ENCODE measurements around the gene ANKRD16. TPM values are rescaled to one million over a fixed set of nuclear protein-coding genes. Genes with fewer than 3 reads are reported as not detected.

ANKRD16 gene
- polyA plus RNA-seq = 1 to 10 TPM; 3.2 to 5.0 (median 3.2) TPM

DNA sequence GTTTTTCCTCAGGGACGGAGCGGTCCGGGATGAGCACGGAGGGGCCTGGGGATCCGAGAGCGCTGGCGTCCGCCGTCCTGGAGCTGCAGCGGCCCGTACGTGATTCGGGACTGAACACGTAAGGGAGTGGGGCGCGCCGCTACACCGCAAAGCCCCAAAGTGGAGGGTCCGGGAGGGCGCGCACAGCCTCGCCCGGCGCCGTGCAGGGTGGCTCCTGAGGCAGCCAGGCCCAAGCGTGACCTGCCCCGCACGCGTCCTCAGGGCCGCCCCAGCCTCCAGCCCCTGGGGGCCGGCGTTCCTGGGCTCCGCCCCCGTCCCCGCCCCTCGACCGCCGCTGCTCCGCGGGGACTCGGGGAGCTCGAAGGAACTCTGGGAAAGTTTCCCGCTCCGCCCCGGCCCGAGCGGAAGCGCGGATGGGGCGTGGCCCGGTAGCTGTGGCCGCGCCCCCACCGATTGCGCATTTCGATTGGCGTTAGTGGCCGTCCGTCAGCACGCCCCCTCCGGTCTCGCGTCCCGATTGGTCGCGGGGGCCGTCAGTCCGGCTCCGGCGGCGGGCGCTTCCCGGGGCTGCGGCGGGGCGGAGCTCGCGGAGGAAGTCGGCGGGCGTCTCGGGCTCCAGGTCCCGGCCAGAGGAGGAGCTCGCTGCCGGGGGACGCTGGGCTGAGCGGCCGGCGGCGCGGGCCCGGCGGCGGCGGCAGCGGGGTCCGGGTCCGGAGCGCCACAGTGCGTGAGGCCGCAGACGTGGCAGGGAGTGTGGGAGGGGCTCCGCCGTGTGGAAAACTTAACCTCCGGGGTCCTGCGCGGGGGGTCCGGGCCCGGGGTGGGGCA lies at the start of gene ANKRD16, which contains the start of gene FBH1:
Gene ANKRD16 (minus strand): TSS at position 270 of the 828 bp plus-strand sequence. CDS start 539 bp downstream, outside the sequence.
Gene FBH1 (plus strand): TSS at position 620 of the 828 bp plus-strand sequence. CDS start 103 bp downstream, at position 723.
- DNase-seq = peak; percentile 97
- Mint-ChIP-seq H3K9me3 (peaks cover 0 to 2% (median 0%) of the 10 kb centered on the region in 6 donors), H3K4me1 (peaks cover 35 to 48% of the 10 kb centered on the region in 2 donors), H3K4me3 (peak within 1 kb of the TSS; percentile 88 to 95 (median 90)), H3K27me3 (ENCODE audit: low read depth in 3 of 3) (peaks cover 0 to 11% (median 2%) of the 10 kb centered on the region in 3 donors), H3K36me3 (peaks cover 7 to 12% (median 8%) of the 10 kb centered on the region in 3 donors), H3K27ac (peak within 1 kb of the TSS; percentile 69 to 93 (median 82))

- Mint-ChIP-seq H3K9me3 (peaks cover 0 to 2% (median 0%) of the 10 kb centered on the region in 6 donors), H3K4me1 (no peaks in the 10 kb centered on the region), H3K27ac (peak overlapping the region in 2 of 6 donors; percentile 0 to 36), H3K36me3 (peaks cover 12 to 30% (median 16%) of the 10 kb centered on the region in 3 donors), H3K4me3 (no peak overlapping the region), H3K27me3 (ENCODE audit: low read depth in 3 of 3) (no peaks in the 10 kb centered on the region)
- no peak for DNase-seq
These were observed 48.6 kb upstream of the ANKRD16 start for GRCh38 chr10:5938291-5938690.

DNA sequence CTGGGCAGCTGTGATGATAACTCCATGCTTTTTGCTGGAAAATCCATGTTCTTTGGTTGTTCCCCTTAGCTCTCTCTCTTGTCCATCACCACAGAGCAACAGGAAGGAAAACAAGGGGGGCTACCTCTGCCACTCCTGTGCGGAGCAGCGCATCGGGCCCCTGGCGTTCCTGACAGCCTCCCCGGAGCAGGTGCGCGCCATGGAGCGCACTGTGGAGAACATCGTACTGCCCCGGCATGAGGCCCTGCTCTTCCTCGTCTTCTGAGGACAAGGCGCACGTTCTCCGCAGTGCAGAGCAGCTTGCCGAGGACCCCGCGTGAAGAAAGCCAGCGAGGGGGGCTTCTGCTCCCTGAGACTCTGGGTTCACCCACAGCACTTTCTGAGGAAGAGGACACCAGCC lies 47.3 kb upstream of the ANKRD16 start:
- Mint-ChIP-seq H3K9me3 (peaks cover 0 to 2% (median 0%) of the 10 kb centered on the region in 6 donors), H3K27ac (no peak overlapping the region), H3K4me1 (no peaks in the 10 kb centered on the region), H3K4me3 (no peak overlapping the region), H3K27me3 (ENCODE audit: low read depth in 3 of 3) (no peaks in the 10 kb centered on the region), H3K36me3 (peaks cover 12 to 30% (median 21%) of the 10 kb centered on the region in 3 donors)
- no peak for DNase-seq

DNA sequence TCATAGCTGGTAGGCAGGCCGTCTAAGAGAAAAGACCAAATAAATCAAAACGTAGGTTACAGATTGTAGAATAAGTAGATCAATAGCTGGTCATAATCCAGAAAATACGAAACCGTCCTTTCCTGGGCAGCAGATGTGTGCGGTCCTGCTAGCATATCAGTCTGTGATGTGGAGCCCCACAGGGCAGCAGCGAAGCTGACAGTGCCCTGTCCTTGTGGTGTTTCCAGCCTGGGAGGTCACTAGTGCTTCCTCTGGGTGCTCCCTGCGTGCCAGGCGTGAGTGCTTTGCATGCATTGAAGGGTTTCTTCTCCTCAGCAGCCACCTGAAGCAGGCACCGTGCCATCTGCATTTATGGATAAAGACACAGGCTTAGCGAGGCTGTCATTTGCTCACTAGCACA lies 45.9 kb upstream of the ANKRD16 start:
- H3K4me1 Mint-ChIP-seq = no peaks in the 10 kb centered on the region
- H3K36me3 Mint-ChIP-seq = peaks cover 24 to 36% (median 27%) of the 10 kb centered on the region in 3 donors
- DNase-seq = no peak
- peaks cover 0 to 2% (median 0%) of the 10 kb centered on the region in 6 donors for H3K9me3 Mint-ChIP-seq
- H3K4me3 Mint-ChIP-seq = no peak overlapping the region
- H3K27me3 Mint-ChIP-seq (ENCODE audit: low read depth in 3 of 3) = no peaks in the 10 kb centered on the region
- H3K27ac Mint-ChIP-seq = no peak overlapping the region

- Mint-ChIP-seq H3K27me3 (ENCODE audit: low read depth in 3 of 3) (no peaks in the 10 kb centered on the region), H3K4me3 (no peak overlapping the region), H3K36me3 (peaks cover 31 to 49% (median 33%) of the 10 kb centered on the region in 3 donors), H3K4me1 (no peaks in the 10 kb centered on the region), H3K9me3 (peaks cover 0 to 2% (median 0%) of the 10 kb centered on the region in 6 donors), H3K27ac (no peak overlapping the region)
- no peak for DNase-seq
These were observed 44.3 kb upstream of the ANKRD16 start for GRCh38 chr10:5933909-5934546.

- Mint-ChIP-seq H3K4me3 (no peak overlapping the region), H3K27me3 (ENCODE audit: low read depth in 3 of 3) (no peaks in the 10 kb centered on the region), H3K4me1 (no peaks in the 10 kb centered on the region), H3K27ac (no peak overlapping the region), H3K9me3 (peaks cover 0 to 2% (median 0%) of the 10 kb centered on the region in 6 donors), H3K36me3 (peaks cover 29 to 49% (median 31%) of the 10 kb centered on the region in 3 donors)
- no peak for DNase-seq
These were observed 42.7 kb upstream of the ANKRD16 start for GRCh38 chr10:5932345-5932744.

GRCh38 chr10:5930272-5930671 lies 40.6 kb upstream of the ANKRD16 start:
- Mint-ChIP-seq H3K27me3 (ENCODE audit: low read depth in 3 of 3) (no peaks in the 10 kb centered on the region), H3K27ac (peak overlapping the region in 1 of 6 donors; percentile 35), H3K4me1 (no peaks in the 10 kb centered on the region), H3K9me3 (no peaks in the 10 kb centered on the region), H3K4me3 (no peak overlapping the region), H3K36me3 (peaks cover 30 to 57% (median 32%) of the 10 kb centered on the region in 3 donors)
- DNase-seq = no peak

DNA sequence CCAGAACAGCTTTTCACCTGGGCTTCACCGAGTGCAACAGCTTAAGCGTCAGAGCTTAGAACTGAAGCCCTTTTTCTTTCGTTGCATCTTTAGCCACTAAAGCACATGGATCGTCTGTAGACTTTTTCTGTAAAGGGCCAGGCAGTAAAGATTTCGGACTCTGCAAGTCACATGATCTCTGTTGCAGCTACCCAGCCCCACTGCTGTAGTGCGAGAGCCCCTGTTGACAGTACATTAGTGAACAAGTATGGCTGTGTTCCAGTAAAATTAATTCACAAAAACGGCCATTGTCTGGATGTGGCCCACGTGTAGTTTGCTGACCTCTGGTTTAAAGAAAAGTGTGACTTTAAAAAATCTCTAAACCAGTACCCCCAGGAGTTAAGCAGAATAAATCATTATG lies 39.7 kb upstream of the ANKRD16 start:
- Mint-ChIP-seq H3K4me1 (no peaks in the 10 kb centered on the region), H3K4me3 (no peak overlapping the region), H3K27me3 (ENCODE audit: low read depth in 3 of 3) (no peaks in the 10 kb centered on the region), H3K36me3 (peaks cover 34 to 58% (median 36%) of the 10 kb centered on the region in 3 donors), H3K9me3 (no peaks in the 10 kb centered on the region), H3K27ac (no peak overlapping the region)
- no peak for DNase-seq

DNA sequence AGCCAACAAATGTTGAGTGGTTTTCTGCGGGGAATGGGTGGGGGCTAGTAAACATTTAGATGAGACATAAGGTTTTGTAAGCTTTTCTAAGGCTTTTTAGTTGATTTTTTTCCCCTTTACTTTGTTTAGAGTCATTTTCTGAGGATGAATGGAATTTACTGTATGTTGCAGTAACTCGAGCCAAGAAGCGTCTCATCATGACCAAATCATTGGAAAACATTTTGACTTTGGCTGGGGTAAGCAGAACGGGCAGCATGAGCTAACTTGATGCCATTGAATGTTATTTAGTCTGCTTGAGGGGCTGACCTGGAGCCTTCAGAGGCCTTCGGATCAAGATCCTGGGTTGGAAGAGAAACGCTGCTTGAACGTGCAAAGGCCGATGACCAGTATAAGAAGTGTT lies 37.6 kb upstream of the ANKRD16 start:
- H3K9me3 Mint-ChIP-seq = no peaks in the 10 kb centered on the region
- no peaks in the 10 kb centered on the region for H3K27me3 Mint-ChIP-seq (ENCODE audit: low read depth in 3 of 3)
- H3K4me3 Mint-ChIP-seq = no peak overlapping the region
- H3K4me1 Mint-ChIP-seq = no peaks in the 10 kb centered on the region
- peaks cover 41 to 71% (median 42%) of the 10 kb centered on the region in 3 donors for H3K36me3 Mint-ChIP-seq
- no peak for DNase-seq
- H3K27ac Mint-ChIP-seq = peak overlapping the region in 1 of 6 donors; percentile 28

DNA sequence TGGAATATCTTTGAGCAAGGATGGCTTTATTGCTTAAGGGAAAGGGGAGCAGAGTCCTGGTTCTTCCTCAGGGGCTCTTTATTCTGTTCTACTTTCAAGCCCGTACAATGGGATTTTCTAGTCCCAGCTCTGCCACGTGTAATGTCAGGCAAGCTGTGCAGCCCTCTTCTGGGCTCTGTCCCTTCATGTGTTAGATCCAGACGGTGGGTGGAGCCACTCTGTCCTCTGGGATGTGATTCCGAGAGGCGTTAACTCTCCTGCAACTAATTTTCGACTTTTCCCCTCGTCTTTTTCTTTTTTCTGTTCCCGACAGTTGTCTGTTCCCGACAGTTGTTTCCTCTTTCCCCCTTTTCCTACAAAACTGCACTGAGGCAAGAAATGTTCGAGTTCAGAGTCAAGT lies 35.2 kb upstream of the ANKRD16 start:
- Mint-ChIP-seq H3K4me1 (no peaks in the 10 kb centered on the region), H3K27me3 (ENCODE audit: low read depth in 3 of 3) (no peaks in the 10 kb centered on the region), H3K36me3 (peaks cover 36 to 82% (median 46%) of the 10 kb centered on the region in 3 donors), H3K4me3 (no peak overlapping the region), H3K27ac (no peak overlapping the region), H3K9me3 (no peaks in the 10 kb centered on the region)
- no peak for DNase-seq

GRCh38 chr10:5921746-5922145 lies 32.1 kb upstream of the ANKRD16 start:
- H3K9me3 Mint-ChIP-seq = no peaks in the 10 kb centered on the region
- H3K4me3 Mint-ChIP-seq = no peak overlapping the region
- H3K27me3 Mint-ChIP-seq (ENCODE audit: low read depth in 3 of 3) = peaks cover 0 to 2% (median 0%) of the 10 kb centered on the region in 3 donors
- H3K36me3 Mint-ChIP-seq = peaks cover 22 to 78% (median 37%) of the 10 kb centered on the region in 3 donors
- H3K27ac Mint-ChIP-seq = no peak overlapping the region
- H3K4me1 Mint-ChIP-seq = no peaks in the 10 kb centered on the region
- no peak for DNase-seq

DNA sequence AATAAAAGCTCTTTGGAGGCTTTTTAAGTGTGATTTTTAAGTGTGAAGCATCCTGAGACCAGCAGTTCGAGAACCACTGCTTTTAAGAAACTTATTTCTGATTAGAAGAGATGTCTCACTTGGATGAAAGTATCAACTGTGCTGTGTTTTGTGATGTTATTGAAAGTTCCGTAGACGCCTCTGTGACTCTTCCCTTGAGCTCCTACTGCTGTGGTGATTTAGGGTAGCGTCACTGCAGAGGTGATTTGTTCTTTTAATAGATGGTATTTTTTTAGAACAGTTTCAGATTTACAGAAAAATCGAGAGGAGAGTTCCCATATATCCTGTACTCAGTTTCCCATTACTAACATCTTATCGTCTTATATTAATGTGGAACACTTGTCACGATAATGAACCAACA lies 29.9 kb upstream of the ANKRD16 start:
- Mint-ChIP-seq H3K9me3 (no peaks in the 10 kb centered on the region), H3K4me1 (no peaks in the 10 kb centered on the region), H3K36me3 (peaks cover 18 to 76% (median 40%) of the 10 kb centered on the region in 3 donors), H3K27me3 (ENCODE audit: low read depth in 3 of 3) (peaks cover 0 to 2% (median 0%) of the 10 kb centered on the region in 3 donors), H3K4me3 (no peak overlapping the region), H3K27ac (no peak overlapping the region)
- no peak for DNase-seq

GRCh38 chr10:5918763-5919162 lies 29.1 kb upstream of the ANKRD16 start:
- H3K36me3 Mint-ChIP-seq = peaks cover 17 to 78% (median 40%) of the 10 kb centered on the region in 3 donors
- no peaks in the 10 kb centered on the region for H3K4me1 Mint-ChIP-seq
- no peak for DNase-seq
- H3K27ac Mint-ChIP-seq = no peak overlapping the region
- peaks cover 0 to 2% (median under 1%) of the 10 kb centered on the region in 3 donors for H3K27me3 Mint-ChIP-seq (ENCODE audit: low read depth in 3 of 3)
- H3K4me3 Mint-ChIP-seq = no peak overlapping the region
- no peaks in the 10 kb centered on the region for H3K9me3 Mint-ChIP-seq

DNA sequence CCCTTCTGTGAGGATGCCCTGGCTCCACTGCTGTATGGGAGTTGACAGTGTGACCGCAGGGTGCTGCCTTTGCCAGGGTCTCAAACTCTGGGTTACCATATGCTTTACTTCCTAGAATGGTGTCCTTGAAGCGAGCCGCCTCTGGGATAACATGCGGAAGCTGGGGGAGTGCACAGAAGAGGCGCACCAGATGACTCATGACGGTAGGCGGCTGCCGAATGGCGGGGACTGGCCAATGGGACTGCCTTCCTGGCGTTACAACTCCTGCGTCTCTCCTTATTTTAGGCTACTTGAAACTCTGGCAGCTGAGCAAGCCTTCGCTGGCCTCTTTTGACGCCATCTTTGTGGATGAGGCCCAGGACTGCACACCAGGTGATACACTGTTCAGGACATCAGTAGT lies 27.6 kb upstream of the ANKRD16 start:
- H3K4me3 Mint-ChIP-seq = no peak overlapping the region
- H3K27me3 Mint-ChIP-seq (ENCODE audit: low read depth in 3 of 3) = peaks cover 0 to 3% (median 2%) of the 10 kb centered on the region in 3 donors
- no peaks in the 10 kb centered on the region for H3K4me1 Mint-ChIP-seq
- peaks cover 24 to 79% (median 48%) of the 10 kb centered on the region in 3 donors for H3K36me3 Mint-ChIP-seq
- H3K9me3 Mint-ChIP-seq = no peaks in the 10 kb centered on the region
- peak overlapping the region in 1 of 6 donors; percentile 61 for H3K27ac Mint-ChIP-seq
- DNase-seq = no peak

Data from immature natural killer cell (primary cell).